GM21529 (cell line): Measurements from ENCODE around the gene RABGGTB.
"Not testable (repeated sequence)": the region's sequence is repeated elsewhere in the genome, so short reads cannot be mapped to it uniquely, and the experiment has no call there.

Source experiments
- ATAC-seq: cut with Tn5 transposase; IDR thresholded peaks from one replicate; pipeline ENCODE4 v1.9.1; 2021; ENCODE audit not compliant: unreplicated experiment

Gene RABGGTB

DNA sequence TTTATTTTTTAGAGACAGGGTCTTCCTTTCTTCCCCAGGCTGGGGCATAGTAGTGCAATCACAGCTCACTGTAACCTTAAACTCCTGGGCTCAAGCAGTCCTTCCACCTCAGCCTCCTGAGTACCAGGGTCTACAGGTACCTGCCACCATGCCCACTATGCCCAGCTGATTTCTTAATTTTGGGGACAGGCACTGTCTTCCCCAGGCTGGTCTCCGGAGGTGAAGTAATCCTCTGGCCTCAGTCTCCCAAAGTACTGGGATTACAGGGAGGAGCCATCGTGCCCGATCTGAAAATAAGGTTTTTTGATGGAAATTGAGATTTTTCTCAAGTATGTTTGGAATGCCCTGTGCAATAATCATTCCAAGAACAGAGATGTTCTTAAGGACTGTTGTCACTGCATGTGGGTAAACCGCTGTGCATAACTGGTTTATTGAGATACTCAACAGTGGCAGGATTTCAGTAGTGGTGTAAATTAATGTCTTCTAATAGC lies 9.7 kb downstream of the RABGGTB start:
- no peak for ATAC-seq

DNA sequence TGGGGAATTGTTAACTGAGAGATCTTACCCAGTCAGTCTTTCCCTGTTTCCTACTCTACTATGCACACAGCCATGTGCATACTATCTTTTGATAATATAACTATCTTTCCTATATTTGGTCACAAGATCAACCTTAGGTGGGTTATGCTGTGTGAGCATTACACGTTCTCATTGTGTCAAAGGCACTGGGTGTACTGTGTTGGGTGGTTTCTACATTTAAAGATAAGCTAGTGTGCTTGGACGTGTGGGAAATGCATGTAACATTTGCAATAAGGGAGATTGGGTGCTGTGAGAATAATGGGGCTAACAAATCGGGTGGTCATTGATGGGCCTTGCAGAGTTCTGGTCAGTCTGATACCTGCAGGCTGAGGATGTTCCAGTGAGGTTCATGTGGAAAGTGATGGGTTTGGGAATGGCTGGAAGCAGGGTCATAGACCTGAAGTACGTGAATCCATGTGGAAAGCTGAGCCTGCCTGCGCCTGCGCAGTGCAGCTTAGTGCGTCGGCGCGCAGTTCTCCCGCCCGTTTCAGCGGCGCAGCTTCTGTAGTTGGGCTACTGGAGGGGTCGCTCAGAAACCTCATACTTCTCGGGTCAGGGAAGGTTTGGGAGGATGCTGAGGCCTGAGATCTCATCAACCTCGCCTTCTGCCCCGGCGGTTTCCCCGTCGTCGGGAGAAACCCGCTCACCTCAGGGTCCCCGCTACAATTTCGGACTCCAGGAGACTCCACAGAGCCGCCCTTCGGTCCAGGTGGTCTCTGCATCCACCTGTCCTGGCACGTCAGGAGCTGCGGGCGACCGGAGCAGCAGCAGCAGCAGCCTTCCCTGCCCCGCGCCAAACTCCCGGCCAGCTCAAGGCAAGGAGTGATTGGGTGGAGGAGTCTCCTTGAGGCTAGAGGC lies 10.6 kb downstream of the RABGGTB start, which contains the start of gene MSH4:
Gene MSH4 (plus strand): TSS at position 507 of the 897 bp plus-strand sequence. CDS start 104 bp downstream, at position 611.
- ATAC-seq: no peak

DNA sequence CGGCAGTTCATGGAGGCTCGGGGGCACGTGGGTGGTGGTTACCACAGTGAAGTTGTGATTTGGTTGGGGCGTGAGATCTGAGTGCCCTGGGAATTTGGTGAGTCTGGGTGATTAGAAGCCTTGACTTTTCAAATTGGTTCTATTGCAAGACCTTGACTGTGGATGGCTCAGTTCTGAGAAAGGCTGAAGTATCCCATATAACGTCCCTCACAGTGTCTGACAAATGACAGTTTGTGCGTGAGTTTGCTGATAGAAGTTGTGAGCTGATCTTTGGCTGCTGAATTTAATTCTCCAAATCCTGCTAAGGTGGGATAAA lies 11.2 kb downstream of the RABGGTB start:
- no peak for ATAC-seq

DNA sequence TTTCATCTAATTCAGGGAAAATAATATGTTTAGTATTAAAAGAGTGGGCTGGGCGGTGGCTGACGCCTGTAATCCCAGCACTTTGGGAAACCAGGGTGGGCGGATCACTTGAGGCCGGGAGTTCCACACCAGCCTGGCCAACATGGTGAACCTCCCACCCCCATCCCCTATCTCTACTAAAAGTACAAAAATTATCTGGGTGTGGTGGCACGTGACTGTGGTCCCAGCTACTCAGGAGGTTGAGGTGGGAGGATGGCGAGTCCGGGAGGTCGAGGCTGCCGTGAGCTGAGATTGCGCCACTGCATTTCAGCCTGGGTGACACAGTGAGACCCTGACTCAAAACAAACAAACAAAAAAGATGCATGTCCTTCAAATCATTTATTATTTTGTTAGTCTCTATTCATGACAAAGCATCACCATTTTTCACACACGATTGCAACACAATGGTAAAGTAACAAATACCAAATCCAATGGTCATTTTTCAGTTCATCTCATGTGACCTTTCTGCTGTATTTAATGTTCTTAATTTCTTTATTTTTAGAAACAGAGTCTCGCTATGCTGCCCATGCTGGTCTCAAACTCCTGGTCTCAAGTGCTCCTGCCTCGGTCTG lies 11.7 kb downstream of the RABGGTB start:
- no peak for ATAC-seq

DNA sequence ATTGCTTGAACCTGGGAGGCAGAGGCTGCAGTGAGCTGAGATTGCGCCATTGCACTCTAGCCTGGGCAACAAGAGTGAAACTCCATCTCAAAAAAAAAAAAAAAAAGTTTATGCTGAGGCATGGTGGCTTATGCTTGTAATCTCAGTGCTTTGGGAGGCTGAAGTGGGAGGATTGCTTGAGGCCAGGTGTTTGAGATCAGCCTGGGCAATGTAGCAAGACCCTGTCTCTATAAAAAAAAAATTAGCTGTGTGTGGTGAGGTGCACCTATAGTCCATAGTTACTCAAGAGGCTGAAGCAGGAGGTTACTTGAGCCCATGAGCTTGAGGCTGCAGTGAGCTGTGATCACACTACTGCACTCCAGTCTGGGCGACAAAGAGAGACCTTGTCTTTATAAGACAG lies 15.4 kb downstream of the RABGGTB start:
- not testable (repeated sequence) for ATAC-seq

- ATAC-seq: no peak
Measured at GRCh38 chr1:75808921-75809320, 22.9 kb downstream of the RABGGTB start.

- not testable (repeated sequence) for ATAC-seq
Measured at GRCh38 chr1:75810113-75810512, 24.1 kb downstream of the RABGGTB start.

DNA sequence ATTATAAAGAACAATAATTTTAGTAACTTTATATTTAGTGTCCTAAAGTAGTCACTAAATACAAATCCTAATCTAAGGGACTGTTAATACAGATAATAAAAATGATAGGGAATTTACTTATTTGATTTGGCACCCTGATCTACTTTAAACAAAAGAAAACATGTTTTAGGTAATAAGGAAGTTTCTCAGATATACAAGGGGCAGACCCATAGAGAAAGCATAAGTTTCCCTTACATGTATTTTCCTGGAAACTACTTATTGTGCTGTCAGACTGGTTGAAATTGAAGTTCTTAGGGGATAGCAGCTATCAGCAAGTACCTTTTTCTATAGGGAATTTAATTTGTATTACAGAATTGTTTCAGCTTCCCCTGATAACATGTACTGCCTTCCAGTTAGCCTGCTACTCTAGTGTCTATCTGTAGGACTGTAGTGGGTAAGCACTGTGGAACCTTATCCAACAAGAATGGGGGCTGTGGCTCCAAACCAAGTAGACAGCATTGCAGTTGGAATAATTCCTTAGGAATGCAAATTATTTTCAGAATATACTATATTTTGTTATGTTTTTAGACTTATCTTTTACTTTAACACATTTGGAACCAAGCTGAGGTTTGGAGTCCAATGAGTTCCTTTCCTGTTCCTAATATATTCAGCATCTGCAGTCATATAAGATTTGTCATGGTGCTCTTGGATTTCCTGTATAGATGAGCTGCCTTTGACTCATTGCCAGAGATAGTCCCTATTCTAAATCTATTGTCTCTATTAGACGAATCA lies 25.3 kb downstream of the RABGGTB start:
- ATAC-seq: no peak

DNA sequence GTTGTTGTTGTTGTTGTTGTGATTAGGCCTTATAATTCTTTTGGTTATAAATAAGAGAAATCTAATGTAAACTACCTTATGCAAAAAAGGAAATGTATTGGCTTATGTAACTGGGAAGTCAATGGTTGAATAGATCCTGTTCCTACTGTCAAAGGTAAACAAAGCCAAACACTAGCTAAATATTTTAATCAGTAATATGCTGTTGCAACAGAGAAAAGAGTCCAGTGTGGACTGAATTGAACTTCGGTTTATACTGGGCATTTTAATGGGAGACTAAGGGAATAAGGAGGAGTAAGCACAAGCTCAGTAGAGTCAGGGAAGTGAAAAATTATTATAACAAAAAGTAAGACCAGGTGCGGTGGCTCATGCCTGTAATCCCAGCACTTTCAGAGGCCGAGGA lies 26.0 kb downstream of the RABGGTB start:
- no peak for ATAC-seq

GRCh38 chr1:75823596-75823995 lies 37.5 kb downstream of the RABGGTB start:
- ATAC-seq: not testable (repeated sequence)

DNA sequence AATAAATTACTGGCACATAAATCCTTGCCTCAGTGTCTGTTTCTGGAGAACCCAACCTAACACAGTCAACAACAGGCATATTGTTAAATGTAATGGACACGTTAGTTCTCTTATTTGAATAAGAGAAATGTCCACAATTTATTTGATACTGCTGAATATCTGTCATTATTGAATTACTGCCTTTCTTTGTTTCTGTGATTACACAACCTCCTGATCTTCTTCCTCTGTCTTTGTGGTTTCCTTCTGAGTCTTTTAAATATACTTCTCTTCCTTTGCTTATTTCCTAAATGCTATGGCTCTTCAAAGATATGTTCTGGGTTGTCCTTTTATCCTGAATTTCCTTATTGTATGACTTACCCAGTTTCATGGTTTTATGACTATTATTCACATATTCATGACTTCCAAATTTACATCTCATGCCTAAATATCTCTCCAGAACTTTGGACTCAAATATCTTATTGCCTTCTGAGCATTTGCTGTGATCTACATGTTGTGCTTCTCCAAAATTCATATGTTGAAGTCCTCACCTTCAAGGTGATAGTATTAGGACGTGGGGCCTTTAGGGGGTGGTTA lies 50.6 kb downstream of the RABGGTB start:
- no peak for ATAC-seq

DNA sequence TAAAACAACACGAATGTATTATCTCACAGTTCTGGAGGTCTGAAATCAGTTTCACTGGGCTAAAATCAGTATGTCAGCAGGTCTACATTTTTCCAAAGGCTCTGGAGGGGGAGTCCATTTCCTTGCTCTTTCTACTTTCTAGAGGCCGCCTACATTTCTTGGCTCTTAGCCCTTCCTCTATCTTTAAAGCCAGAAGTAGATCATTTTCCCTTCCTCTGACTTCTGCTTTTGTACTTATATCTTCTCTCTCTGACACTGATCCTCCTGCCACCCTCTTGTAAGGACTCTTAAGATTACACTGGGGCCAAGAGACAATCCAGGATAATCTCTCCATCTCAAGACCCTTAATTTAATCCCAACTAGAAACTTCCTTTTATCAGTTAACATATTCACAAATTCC lies 52.0 kb downstream of the RABGGTB start:
- no peak for ATAC-seq

DNA sequence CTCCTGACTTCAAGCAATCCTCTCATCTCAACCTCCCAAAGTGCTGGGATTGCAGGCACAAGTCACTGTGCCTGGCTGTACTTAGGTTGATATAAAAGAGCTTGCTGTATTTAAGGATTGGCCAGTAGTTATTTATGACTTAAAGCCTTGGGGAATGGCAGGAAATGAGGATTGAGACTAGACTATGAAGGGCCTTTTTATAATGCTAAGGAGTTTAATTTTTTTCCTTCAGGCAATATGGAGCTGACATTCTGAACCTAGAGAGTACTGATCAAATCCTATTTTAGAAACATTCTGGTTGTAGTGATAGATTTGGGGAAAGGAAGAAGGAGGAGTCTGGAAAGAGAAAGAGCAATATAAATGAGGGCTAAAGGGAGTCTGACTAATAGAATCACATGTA lies 55.4 kb downstream of the RABGGTB start:
- ATAC-seq: no peak
